HG03575 (cell line): ENCODE data around the gene MUC2.

Experiments
- ATAC-seq: cut with Tn5 transposase; IDR thresholded peaks from one replicate; pipeline ENCODE4 v1.9.1; 2021; ENCODE audit not compliant: unreplicated experiment, insufficient number of reproducible peaks, low FRiP score; ENCODE audit errors: extremely low read depth

Gene MUC2

DNA sequence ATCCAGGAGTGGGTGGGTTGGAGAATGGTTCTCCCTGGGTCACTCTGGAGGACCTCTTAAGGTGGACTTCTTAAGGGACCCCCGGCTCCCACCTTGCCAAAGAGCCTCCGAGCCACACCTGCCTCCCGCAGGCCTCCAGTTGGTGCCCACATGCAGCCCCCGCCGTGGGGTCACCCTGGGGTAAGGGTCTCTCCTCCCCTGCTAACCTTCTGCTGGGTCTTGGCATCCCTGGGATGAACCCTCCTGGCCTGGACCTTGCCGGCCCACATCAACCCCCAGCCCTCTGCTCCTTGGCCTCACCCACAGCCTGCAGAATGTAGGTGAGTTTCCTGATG lies 25.6 kb upstream of the MUC2 start:
- no peak for ATAC-seq

- no peak for ATAC-seq
Measured at GRCh38 chr11:1049431-1049891, 25.2 kb upstream of the MUC2 start.

GRCh38 chr11:1049911-1050580 lies 24.6 kb upstream of the MUC2 start:
- ATAC-seq: no peak

- ATAC-seq: no peak
Measured at GRCh38 chr11:1050581-1051355, 23.9 kb upstream of the MUC2 start.

DNA sequence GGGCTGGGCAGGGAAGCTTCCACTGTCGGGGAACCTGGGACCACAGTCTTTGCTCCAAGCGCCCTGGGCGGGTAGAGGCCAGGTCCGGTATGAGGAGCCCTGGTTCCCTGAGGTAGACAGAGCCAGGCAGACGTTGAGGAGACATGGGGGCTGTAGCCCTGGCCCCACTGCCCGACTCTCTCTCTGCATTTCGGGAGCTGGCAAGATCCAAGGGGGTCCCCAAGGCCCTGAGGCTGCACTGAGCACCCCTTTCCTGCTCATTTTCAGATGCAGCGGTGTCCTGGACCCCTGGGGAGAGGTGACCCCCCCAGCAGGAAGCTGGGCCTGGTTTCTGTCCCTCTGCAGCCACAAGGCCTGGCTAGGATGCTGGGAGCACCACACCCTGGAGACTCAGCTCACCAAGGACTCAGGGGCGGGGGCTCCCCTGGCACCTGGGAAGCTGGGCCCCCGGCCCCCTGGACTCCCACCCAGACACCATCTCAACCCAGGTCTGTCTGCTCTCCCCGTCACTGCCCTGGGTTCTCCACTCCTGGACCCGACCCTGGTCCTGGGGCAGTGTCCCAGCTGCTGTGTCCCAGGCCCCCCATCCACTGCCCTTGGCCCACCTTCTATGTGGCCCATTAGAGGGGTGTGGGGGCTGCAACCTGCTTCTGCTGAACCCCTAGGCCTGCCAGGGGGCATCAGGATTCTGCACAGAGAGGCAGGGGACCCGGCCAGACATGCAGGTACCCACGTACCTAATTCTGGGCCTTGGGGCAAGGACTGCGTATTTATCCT lies 23.1 kb upstream of the MUC2 start:
- no peak for ATAC-seq

DNA sequence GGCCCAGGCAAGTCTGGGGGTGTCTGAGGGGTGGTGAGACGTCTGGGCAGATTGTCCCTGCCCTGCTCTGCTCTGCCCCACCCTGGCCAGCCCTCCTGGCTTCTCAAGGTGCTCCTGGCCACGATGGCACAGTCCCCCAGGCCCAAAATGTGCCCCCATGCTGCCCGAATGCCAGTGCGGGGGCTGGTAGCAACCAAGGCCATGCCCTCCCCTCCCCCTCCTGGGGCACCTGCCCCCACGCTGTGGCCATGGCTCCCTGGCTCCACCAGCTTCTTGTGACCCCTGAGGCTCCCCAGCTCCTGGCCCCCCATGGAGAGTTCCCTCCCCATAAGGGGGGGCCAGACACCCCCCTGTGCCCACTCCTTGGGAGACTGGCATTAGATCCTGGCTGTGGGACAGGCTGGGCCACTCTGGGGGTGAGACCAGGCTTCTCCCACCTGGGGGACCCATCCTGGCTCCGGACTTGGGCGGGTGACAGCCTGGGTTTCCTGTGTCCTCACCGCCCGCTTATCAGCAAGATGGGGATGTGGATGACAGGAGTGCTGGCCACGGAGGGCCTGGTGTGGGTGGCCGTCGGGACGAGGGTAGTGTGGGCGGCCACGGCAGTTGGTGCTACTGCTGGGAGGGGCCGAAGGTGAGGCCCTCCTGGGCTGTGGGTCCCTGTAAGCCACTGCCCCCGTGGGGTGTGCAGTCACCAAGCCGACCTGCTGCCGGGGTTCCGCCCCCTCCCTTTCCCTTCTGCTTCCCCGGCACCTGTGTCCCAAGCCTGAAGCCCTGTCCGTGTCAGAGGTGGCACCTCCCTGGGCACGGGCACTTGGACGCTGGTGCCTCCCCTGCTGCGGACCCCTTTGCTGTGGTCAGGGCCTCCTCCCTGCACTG lies 22.3 kb upstream of the MUC2 start:
- ATAC-seq: no peak

- ATAC-seq: no peak
Measured at GRCh38 chr11:1053121-1053901, 21.4 kb upstream of the MUC2 start.

DNA sequence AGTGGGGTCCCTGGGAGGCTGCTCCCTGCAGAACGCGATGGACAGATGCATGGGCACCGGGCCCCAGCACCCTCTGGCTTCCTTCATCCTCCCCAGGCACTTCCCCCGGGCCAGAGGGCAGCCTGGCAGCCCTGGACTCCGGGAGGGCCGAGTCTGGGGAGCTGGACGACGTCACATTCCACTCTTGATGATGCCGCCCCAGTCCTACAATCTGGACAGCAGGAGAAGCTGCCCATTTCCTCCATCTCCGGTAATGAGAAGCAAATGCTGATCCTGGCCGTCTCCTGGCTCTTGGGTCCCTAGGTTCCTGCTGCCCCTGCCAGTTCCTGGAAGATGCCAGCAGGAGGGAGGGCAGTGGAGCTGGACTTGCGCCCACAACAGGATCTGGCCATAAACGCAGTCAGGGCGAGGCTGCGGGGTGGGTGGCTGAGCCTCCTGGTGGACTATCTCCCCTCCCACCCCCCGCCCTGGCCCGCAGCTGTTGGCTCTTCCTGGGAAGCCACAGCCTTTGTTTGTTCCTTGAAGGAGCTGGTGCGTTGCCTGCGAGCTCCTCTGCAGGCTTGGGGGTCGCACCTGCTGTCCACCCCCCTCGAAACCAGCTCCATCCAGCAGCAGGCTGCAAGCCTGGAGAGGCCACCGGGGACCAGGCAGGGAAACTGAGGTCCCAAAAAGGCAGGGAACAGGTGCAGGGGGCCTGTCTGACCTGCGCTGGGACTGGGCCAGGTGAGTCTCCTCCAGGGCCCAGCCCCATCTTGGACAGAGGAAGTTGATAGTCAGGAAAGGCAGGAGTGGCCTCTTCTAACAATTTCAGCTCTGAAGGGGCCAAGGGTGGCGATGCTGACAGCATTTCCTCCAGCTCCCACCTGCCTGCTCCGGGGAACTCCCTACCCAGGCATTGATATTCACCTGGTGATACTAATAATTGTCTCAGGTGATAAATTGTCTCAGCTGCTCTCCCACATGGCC lies 20.2 kb upstream of the MUC2 start:
- ATAC-seq: no peak

GRCh38 chr11:1055109-1055703 lies 19.5 kb upstream of the MUC2 start:
- ATAC-seq: no peak

GRCh38 chr11:1055990-1056771 lies 18.5 kb upstream of the MUC2 start:
- no peak for ATAC-seq

GRCh38 chr11:1057806-1058205 lies 16.9 kb upstream of the MUC2 start:
- no peak for ATAC-seq

- no peak for ATAC-seq
Measured at GRCh38 chr11:1059759-1060158, 14.9 kb upstream of the MUC2 start.

- ATAC-seq: no peak
Measured at GRCh38 chr11:1060410-1060809, 14.3 kb upstream of the MUC2 start.

DNA sequence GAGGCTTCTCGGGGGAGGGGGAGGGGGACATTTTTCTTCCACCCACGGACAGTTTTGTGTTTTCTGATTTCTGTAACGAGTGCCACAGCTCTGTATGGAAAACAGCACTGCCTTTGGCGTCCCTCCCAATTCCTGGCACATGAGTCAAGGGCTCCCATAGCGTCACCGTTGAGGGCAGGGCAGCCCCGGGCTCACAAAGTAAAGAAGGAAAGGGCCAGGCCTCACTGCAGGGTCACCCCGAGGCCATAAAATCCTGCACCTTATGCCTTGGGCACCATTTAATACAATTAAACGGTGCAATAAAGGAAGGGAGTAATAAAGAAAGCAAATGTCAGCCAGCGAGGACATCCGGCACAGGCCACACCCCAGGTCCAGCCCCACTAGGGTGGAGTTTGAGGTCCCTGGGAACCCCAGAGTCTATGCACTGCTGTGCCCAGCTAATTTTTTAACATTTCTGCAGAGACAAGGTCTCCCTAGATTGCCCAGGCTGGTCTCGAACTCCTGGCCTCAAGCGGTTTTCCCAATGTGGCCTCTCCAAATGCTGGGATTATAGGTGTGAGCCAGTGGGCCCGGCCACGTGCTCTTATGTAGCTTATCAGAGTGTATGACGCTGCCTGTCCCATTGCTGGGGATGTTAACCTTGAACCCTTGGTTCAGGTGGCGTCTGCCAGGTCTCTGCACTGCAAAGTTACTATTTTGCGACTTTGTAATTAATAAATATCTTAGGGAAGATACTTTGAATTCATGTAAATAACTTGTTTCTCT lies 13.6 kb upstream of the MUC2 start:
- no peak for ATAC-seq

- no peak for ATAC-seq
Measured at GRCh38 chr11:1062075-1062820, 12.4 kb upstream of the MUC2 start.
